K562 (cell line): ENCODE results near the gene PLXNB1.

Experiments used
- CTCF ChIP-seq, 3 experiments: IDR thresholded peaks in 2 of 3; conservative IDR thresholded peaks in 1 of 3; 2 replicates each; pipeline ENCODE4 v1.5.1; 2011 to 2012; ENCODE audit warnings: low read length in 3 of 3, mild to moderate bottlenecking in 3 of 3, control low read depth in 2 of 3, improper control_type of control experiment in 1 of 3, inconsistent platforms in 1 of 3, low read depth in 1 of 3, mixed read lengths in 1 of 3, moderate library complexity in 1 of 3; ENCODE audit not compliant: insufficient read depth in 2 of 3
- ESRRA ChIP-seq: fragments of 450-650 bp; IDR thresholded peaks from 2 replicates; pipeline ENCODE4 v1.6.1; 2014; ENCODE audit warnings: low read depth, mild to moderate bottlenecking, moderate library complexity, borderline replicate concordance
- FOXJ2 ChIP-seq: fragments of 200-800 bp; sonication (Bioruptor generic); IDR thresholded peaks from 2 replicates; pipeline ENCODE4 v1.6.1; 2016; ENCODE audit warnings: missing genetic modification characterization, missing compliant biosample characterization
- IFI16 ChIP-seq: fragments of 250-450 bp; sonication (Bioruptor Pico); IDR thresholded peaks from 2 replicates; pipeline ENCODE4 v2.1.2; 2022; ENCODE audit warnings: mild to moderate bottlenecking, inconsistent platforms
- MXI1 ChIP-seq: IDR thresholded peaks from 2 replicates; pipeline ENCODE4 v1.6.1; 2011; ENCODE audit warnings: low read depth, mild to moderate bottlenecking, improper control_type of control experiment, low read length
- POLR2A ChIP-seq: fragments of 450-650 bp; conservative IDR thresholded peaks from 2 replicates; pipeline ENCODE4 v1.6.1; 2016
- POLR2AphosphoS5 ChIP-seq: IDR thresholded peaks from 2 replicates; pipeline ENCODE4 v1.6.1; 2011; ENCODE audit warnings: mild to moderate bottlenecking, low read depth, low read length, moderate library complexity; ENCODE audit not compliant: control insufficient read depth, insufficient read depth
- ZNF124 ChIP-seq: sonication (generic); formaldehyde crosslinking; IDR thresholded peaks from 2 replicates; pipeline ENCODE4 v1.8.1; 2022; ENCODE audit warnings: missing genetic modification reagents
- ZSCAN29 ChIP-seq: fragments of 450-650 bp; IDR thresholded peaks from 2 replicates; pipeline ENCODE4 v1.6.1; 2017
- TF ChIP-seq, protein P1 (sequence below), 2 experiments: fragments of 450-650 bp in 1 of 2; sonication (generic) in 1 of 2; formaldehyde crosslinking in 1 of 2; IDR thresholded peaks in 1 of 2; conservative IDR thresholded peaks in 1 of 2; 2 replicates each; pipeline versions ENCODE4 v1.6.1 to v1.8.1; 2016 to 2023; ENCODE audit warnings: mild to moderate bottlenecking in 2 of 2, moderate library complexity in 2 of 2, inconsistent platforms in 1 of 2, missing genetic modification reagents in 1 of 2

- TF ChIP-seq POLR2AphosphoS5 (no peak), MXI1 (no peak), ZSCAN29 (no peak), CTCF (IDR thresholded peaks at IDR 0.05 in 2 of 3, conservative IDR thresholded peaks at IDR 0.05 in 1 of 3; ENCODE audit: insufficient read depth in 2 of 3, low read depth in 1 of 3, low read length in 3 of 3) (no peak), ZNF124 (CRISPR knock-in tag) (no peak), POLR2A (no peak), IFI16 (CRISPR knock-in tag) (no peak), FOXJ2 (tag) (no peak), ESRRA (no peak)
- TF ChIP-seq, protein P1, sequence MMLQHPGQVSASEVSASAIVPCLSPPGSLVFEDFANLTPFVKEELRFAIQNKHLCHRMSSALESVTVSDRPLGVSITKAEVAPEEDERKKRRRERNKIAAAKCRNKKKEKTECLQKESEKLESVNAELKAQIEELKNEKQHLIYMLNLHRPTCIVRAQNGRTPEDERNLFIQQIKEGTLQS (IDR thresholded peaks at IDR 0.05), result no peak
- TF ChIP-seq, protein P1 (CRISPR knock-in tag; conservative IDR thresholded peaks at IDR 0.05), result no peak
Measured at GRCh38 chr3:48464713-48465221, 34.9 kb upstream of the PLXNB1 start.
